GM12865 (cell line): ENCODE data around the gene KCTD17.

Experiments
- DNase-seq: peaks from one replicate; pipeline ENCODE4 v3.0.0; 2010; ENCODE audit warnings: low read depth
- H3K4me3 ChIP-seq: 2 replicates; pipeline ENCODE4 v1.5.1; 2011; ENCODE audit warnings: mild to moderate bottlenecking, low read depth, low read length, control low read depth
- CTCF ChIP-seq: IDR thresholded peaks from 2 replicates; pipeline ENCODE4 v1.5.1; 2011; ENCODE audit warnings: low read length, control low read depth, low read depth, inconsistent platforms; ENCODE audit not compliant: insufficient read depth; ENCODE audit errors: missing control alignments

The KCTD17 gene

GRCh38 chr22:37103151-37103550 is 51.6 kb downstream of the KCTD17 start:
- H3K4me3 ChIP-seq: no peak overlapping the region
- no peak for TF ChIP-seq CTCF
- DNase-seq: no peak

DNA sequence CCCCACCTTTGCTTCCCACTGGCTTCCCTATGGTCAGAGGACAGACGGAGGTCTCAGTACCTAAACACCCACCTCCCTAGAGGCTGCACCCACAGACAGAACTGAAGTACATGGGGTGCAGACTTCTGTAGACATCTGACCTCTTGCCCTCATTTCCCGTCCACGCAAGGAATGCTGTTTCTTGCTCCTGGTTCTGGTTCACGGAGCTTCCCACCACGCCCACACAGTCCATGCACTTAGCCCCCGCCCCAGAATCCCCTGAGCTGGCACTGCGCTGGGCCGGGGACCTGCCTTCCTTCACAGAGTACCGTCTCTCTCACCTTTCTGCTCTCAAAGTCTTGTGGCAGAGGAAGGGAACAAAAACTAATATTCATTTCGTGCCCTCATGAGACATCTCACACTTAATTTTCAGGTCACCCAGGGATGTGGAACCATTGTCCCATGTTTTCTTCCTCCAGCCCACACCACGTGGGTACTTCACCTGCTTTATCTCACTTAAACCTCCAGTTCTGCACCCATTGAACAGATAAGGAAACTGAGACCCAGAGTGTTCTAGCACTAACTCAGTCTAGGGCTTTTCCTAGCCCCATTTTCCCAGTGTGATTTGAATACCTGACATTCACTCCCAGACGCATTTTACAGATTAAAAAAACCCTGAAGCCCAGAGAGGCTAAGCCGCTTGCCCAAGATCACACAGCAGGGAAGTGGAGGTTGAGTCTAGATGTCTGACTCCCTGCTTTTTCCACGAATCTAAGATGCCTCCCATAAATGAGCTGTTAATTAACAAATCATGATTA is 52.3 kb downstream of the KCTD17 start:
- no peak for TF ChIP-seq CTCF
- H3K4me3 ChIP-seq: no peak overlapping the region
- DNase-seq: no peak

DNA sequence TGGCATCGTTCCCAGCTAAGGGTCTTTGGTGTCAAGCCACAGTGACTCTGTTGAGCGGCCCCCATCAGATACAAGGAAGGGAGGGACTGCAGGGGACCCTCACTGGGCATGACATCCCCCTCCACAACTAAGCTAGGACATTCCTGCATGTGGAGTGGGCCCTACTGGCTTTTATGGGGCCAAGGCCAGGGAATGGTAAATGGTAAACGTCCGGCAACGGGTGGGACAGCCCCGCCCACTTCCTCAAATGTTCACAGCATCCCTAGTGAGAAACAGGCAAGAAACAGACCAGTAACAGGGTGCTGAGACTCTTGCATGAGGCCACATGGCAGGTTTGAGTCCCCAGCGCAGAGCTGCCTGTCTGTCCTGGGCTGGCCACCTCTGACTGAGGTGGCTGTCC is 53.6 kb downstream of the KCTD17 start:
- no peak for DNase-seq
- TF ChIP-seq CTCF: no peak
- no peak overlapping the region for H3K4me3 ChIP-seq

DNA sequence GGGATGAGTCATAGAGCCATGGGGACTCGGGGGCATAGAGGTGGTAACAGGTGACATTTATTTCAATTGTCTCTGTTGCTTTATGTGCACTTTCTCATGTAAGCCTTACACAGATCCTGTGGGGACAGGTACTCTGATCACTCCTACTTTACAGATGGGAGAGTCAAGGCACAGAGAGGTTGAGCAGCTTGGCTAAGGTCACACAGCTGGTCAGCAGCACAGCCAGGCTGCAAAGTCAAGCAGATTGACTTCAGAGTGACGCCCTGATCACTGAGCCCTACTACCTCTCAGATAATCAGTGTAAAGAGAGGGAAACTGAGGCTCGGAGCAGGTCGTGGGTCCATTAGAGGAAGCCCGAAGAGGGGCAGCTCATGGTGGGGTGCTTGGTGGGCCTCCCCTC is 54.4 kb downstream of the KCTD17 start:
- no peak for TF ChIP-seq CTCF
- no peak overlapping the region for H3K4me3 ChIP-seq
- no peak for DNase-seq

DNA sequence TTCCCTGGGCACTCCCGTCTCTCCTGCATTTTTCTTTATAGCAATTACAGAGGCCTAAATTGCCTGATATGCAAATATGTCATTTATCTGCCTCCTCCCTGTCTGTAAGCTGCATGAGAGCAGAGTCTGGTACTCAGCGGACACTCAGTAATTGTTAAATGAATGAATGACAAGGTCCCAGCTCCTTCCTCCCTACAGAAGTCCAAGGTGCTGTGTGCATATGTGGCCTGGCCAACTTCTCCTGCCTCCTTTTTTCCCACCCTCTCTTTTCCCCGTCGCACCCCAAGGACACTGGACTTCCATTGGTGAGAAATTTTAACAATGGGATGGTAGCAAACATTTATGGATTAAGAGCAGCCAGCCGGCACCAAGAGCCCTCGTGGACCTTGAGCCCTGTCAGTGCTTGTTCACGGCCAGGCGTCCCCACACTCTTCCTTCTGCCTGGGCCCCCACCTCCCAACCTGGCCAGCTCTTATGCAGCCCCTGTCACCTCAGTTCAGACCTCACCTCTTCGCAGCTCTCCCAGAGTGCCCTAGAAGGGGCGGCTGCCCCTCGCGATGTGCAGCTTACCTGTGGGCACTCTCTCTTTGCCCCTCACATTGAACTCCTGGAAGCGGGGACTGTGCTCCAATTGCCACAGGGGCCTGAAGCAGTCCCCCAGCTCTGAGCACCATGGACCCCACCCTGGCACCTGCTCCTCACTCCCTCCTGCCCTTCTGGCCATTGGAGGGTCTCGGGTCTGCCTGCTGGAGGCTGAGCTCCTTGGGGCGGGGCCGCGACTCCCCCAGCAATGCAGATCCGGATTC is 56.5 kb downstream of the KCTD17 start:
- no peak overlapping the region for H3K4me3 ChIP-seq
- TF ChIP-seq CTCF: no peak
- DNase-seq: no peak

DNA sequence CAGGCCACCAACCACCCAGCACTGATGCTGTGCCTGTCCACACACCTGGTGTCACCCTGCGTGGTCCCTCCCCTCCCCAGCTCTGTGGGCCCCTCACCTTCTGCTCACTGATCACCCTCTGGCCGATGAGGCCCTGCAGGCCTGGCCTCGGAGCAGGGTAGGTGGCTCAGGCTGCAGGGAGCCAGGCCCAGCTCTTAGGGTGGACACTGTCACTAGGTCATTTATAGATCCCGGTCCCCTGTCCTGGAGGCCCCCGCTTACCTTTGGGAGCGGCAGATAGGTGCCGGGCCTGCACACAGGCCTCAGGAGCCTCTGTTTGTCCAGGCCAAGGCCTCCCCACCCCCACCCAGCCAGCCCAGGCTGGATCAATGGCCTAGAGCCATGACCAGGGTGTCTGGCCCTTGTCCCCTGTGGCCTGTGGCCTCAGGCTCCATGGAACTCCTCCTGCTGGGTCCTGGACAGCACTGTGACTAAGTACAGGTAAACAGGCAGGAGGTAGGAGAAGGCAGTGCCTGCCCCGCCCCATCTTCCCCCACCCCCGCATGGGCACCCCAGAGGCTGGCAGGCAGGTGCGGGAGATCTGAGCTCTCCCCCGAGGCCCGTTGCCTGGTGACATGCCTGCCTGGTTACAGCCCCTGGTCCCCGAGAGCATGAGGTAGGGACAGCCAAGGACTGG is 57.8 kb downstream of the KCTD17 start, which contains the start of gene TMPRSS6:
Gene TMPRSS6, minus strand, starts transcription at position 472 of the 676 bp plus-strand sequence. CDS start 6,296 bp downstream, outside the sequence.
- TF ChIP-seq CTCF: no peak
- DNase-seq: no peak
- H3K4me3 ChIP-seq: no peak within 1 kb of the TSS
